Midbrain (tissue), 1 donor: ENCODE data around the gene FBXO42.
"Not testable (repeated sequence)": the region's sequence is repeated elsewhere in the genome, so short reads cannot be mapped to it uniquely, and the experiment has no call there.

Experiments
- DNase-seq: peaks from one replicate; lab custom pipeline; 2025; lab: John Stamatoyannopoulos, UW

Gene FBXO42

GRCh38 chr1:16372535-16373285 is 20.4 kb upstream of the FBXO42 start:
- no peak for DNase-seq

- DNase-seq, result no peak
These were observed 19.4 kb upstream of the FBXO42 start for GRCh38 chr1:16371725-16372124.

GRCh38 chr1:16369821-16370220 is 17.5 kb upstream of the FBXO42 start:
- DNase-seq, result no peak

GRCh38 chr1:16367968-16368890 is 15.9 kb upstream of the FBXO42 start:
- DNase-seq, result no peak

GRCh38 chr1:16367258-16367967 is 15.1 kb upstream of the FBXO42 start:
- peak; percentile 90 for DNase-seq

- DNase-seq, result peak; percentile 99
These were observed 14.5 kb upstream of the FBXO42 start, which contains the start of gene SZRD1 for GRCh38 chr1:16366722-16367257. Gene SZRD1 (plus strand): TSS chr1:16367242. CDS start chr1:16367258, 16 bp downstream.

- DNase-seq, result not testable (repeated sequence)
These were observed 12.8 kb upstream of the FBXO42 start for GRCh38 chr1:16365146-16365498.

GRCh38 chr1:16356867-16357266 is 4.6 kb upstream of the FBXO42 start:
- no peak for DNase-seq

GRCh38 chr1:16354619-16355018 is 2.3 kb upstream of the FBXO42 start:
- DNase-seq, result no peak

- no peak for DNase-seq
These were observed 709 bp upstream of the FBXO42 start for GRCh38 chr1:16352842-16353535.

- DNase-seq, result peak; percentile 16
These were observed 755 bp downstream of the FBXO42 start for GRCh38 chr1:16351456-16351993.

- no peak for DNase-seq
These were observed 2.4 kb downstream of the FBXO42 start for GRCh38 chr1:16349847-16350406.

- no peak for DNase-seq
These were observed 3.7 kb downstream of the FBXO42 start for GRCh38 chr1:16348414-16349182.

- not testable (repeated sequence) for DNase-seq
These were observed 9.0 kb downstream of the FBXO42 start for GRCh38 chr1:16343276-16343675.

GRCh38 chr1:16342331-16343062 is 9.8 kb downstream of the FBXO42 start:
- no peak for DNase-seq

- DNase-seq, result no peak
These were observed 11.6 kb downstream of the FBXO42 start for GRCh38 chr1:16340673-16341072.

- DNase-seq, result no peak
These were observed 13.3 kb downstream of the FBXO42 start for GRCh38 chr1:16338961-16339360.

GRCh38 chr1:16334655-16335340 is 17.5 kb downstream of the FBXO42 start:
- DNase-seq, result no peak
